GM18867 (cell line): Measurements from ENCODE around the gene SLC6A6.
A peak's percentile ranks its signal among the peaks of the same experiment; 100 is the strongest.

ENCODE experiments used
- ATAC-seq: cut with Tn5 transposase; IDR thresholded peaks from one replicate; pipeline ENCODE4 v1.9.1; 2021; ENCODE audit warnings: mild to moderate bottlenecking, moderate library complexity; ENCODE audit not compliant: unreplicated experiment

Gene SLC6A6

GRCh38 chr3:14371573-14372474, 30.6 kb upstream of the SLC6A6 start:
- peak; percentile 62 for ATAC-seq

GRCh38 chr3:14372587-14372986, 29.8 kb upstream of the SLC6A6 start:
- ATAC-seq = no peak

GRCh38 chr3:14373753-14374376, 28.5 kb upstream of the SLC6A6 start:
- no peak for ATAC-seq

- ATAC-seq = no peak
These were observed 27.9 kb upstream of the SLC6A6 start for GRCh38 chr3:14374444-14374883.

- no peak for ATAC-seq
These were observed 27.2 kb upstream of the SLC6A6 start for GRCh38 chr3:14375192-14375591.

GRCh38 chr3:14376348-14377043, 25.9 kb upstream of the SLC6A6 start:
- no peak for ATAC-seq

- no peak for ATAC-seq
These were observed 25.2 kb upstream of the SLC6A6 start for GRCh38 chr3:14377044-14377837.

- no peak for ATAC-seq
These were observed 24.6 kb upstream of the SLC6A6 start for GRCh38 chr3:14377838-14378169.

GRCh38 chr3:14378415-14378814, 24.0 kb upstream of the SLC6A6 start:
- no peak for ATAC-seq

GRCh38 chr3:14379843-14380242, 22.6 kb upstream of the SLC6A6 start:
- no peak for ATAC-seq

GRCh38 chr3:14386254-14386653, 16.2 kb upstream of the SLC6A6 start:
- no peak for ATAC-seq

GRCh38 chr3:14388201-14388600, 14.2 kb upstream of the SLC6A6 start:
- ATAC-seq = no peak

GRCh38 chr3:14389166-14389606, 13.2 kb upstream of the SLC6A6 start:
- no peak for ATAC-seq

GRCh38 chr3:14389716-14390115, 12.7 kb upstream of the SLC6A6 start:
- no peak for ATAC-seq

GRCh38 chr3:14391033-14391432, 11.4 kb upstream of the SLC6A6 start:
- no peak for ATAC-seq

- ATAC-seq = no peak
These were observed 10.2 kb upstream of the SLC6A6 start for GRCh38 chr3:14392231-14392630.

- ATAC-seq = no peak
These were observed 9.5 kb upstream of the SLC6A6 start for GRCh38 chr3:14392803-14393319.

- no peak for ATAC-seq
These were observed 8.8 kb upstream of the SLC6A6 start for GRCh38 chr3:14393440-14394106.

GRCh38 chr3:14396031-14396692, 6.2 kb upstream of the SLC6A6 start:
- ATAC-seq = no peak

GRCh38 chr3:14397046-14397445, 5.4 kb upstream of the SLC6A6 start:
- ATAC-seq = no peak
